GM12878 (cell line): ENCODE measurements around the gene KRTAP11-1. TPM values are rescaled to one million over a fixed set of nuclear protein-coding genes. Genes with fewer than 3 reads are reported as not detected.

Experiments
- ATAC-seq: fragments of 200-7000 bp; cut with Tn5 transposase; 3 replicates; pipeline ENCODE4 v1.9.1; 2020; ENCODE audit warnings: mild to moderate bottlenecking, moderate library complexity
- BruUV-seq: library from RNA; stranded (reverse); fragments of 400-500 nt; replicated peaks from 2 replicates; lab custom pipeline; 2021; lab: Mats Ljungman, UMichigan
- CTCF ChIA-PET: fragments of 300-600 bp; sonication (Branson Sonifier 250); formaldehyde crosslinking; extraction: SDS; loops from one replicate; lab custom pipeline; 2021; ENCODE audit warnings: inconsistent platforms; lab: Yijun Ruan, JAX
- POLR2A ChIA-PET: fragments of 350-600 bp; formaldehyde crosslinking; extraction: SDS; loops from one replicate; lab custom pipeline; 2021; ENCODE audit warnings: inconsistent platforms; lab: Charles Lee
- RAD21 ChIA-PET: fragments of 300-600 bp; sonication (Branson Sonifier 250); formaldehyde crosslinking; loops from one replicate; lab custom pipeline; 2023; ENCODE audit warnings: antibody characterized with exemption; ENCODE audit not compliant: unreplicated experiment; lab: Charles Lee
- SMC1A ChIA-PET: fragments of 300-600 bp; sonication (Branson Sonifier 250); formaldehyde crosslinking; loops from one replicate; lab custom pipeline; 2023; ENCODE audit not compliant: unreplicated experiment, uncharacterized antibody; lab: Charles Lee
- DNase-seq: peaks from one replicate; pipeline ENCODE4 v3.0.0-alpha.2; 2011; ENCODE audit warnings: low read depth, low spot score
- FAIRE-seq: peaks from 3 replicates; lab custom pipeline; 2011; peaks lifted over from hg19 to GRCh38; lab: Jason Lieb, UNC
- H2AFZ ChIP-seq: 2 replicates; pipeline ENCODE4 v1.6.0; 2011; ENCODE audit warnings: low read depth, low read length, control low read depth; ENCODE audit not compliant: control insufficient read depth
- H3K27ac ChIP-seq: 2 replicates; pipeline ENCODE4 v1.5.1; 2011; ENCODE audit warnings: control low read depth; ENCODE audit not compliant: control insufficient read depth, insufficient read depth
- H3K27me3 ChIP-seq, 2 experiments: replicated peaks in 1 of 2; 2 replicates each; pipeline versions ENCODE4 v1.6.0 to v1.6.1; 2011; ENCODE audit warnings: low read length in 1 of 2; ENCODE audit not compliant: control insufficient read depth in 2 of 2, insufficient read depth in 2 of 2
- H3K36me3 ChIP-seq, 2 experiments: 2 replicates each; pipeline ENCODE4 v1.5.1; 2011; ENCODE audit warnings: low read length in 1 of 2; ENCODE audit not compliant: control insufficient read depth in 2 of 2, insufficient read depth in 2 of 2
- H3K4me1 ChIP-seq: 2 replicates; pipeline ENCODE4 v1.6.1; 2011; ENCODE audit warnings: mild to moderate bottlenecking, low read length, moderate library complexity, mixed read lengths; ENCODE audit not compliant: control insufficient read depth, insufficient read depth
- H3K4me2 ChIP-seq: 2 replicates; pipeline ENCODE4 v1.6.0; 2011; ENCODE audit warnings: control low read depth; ENCODE audit not compliant: control insufficient read depth, insufficient read depth
- H3K4me3 ChIP-seq: fragments of 200-600 bp; sonication (generic); 2 replicates; pipeline ENCODE4 v1.5.1; 2016
- H3K79me2 ChIP-seq: 2 replicates; pipeline ENCODE4 v1.6.0; 2011; ENCODE audit warnings: low read length; ENCODE audit not compliant: control insufficient read depth, insufficient read depth
- H3K9ac ChIP-seq: 2 replicates; pipeline ENCODE4 v1.8.0; 2011; ENCODE audit warnings: low read length, control low read depth, mixed read lengths; ENCODE audit not compliant: control insufficient read depth, insufficient read depth
- H3K9me3 ChIP-seq: replicated peaks from 3 replicates; pipeline ENCODE4 v1.5.1; 2011; ENCODE audit warnings: mild to moderate bottlenecking, low read length; ENCODE audit not compliant: control insufficient read depth, insufficient read depth
- H4K20me1 ChIP-seq: 2 replicates; pipeline ENCODE4 v1.6.0; 2011; ENCODE audit not compliant: control insufficient read depth, insufficient read depth
- BCL11A ChIP-seq: IDR thresholded peaks from 2 replicates; pipeline ENCODE4 v1.6.1; 2011; ENCODE audit warnings: low read depth, low read length
- CREB1 ChIP-seq: IDR thresholded peaks from 2 replicates; pipeline ENCODE4 v1.6.1; 2012; ENCODE audit warnings: low read depth, mild to moderate bottlenecking, inconsistent platforms
- CREM ChIP-seq: IDR thresholded peaks from 2 replicates; pipeline ENCODE4 v1.6.1; 2014; ENCODE audit warnings: antibody characterized with exemption, low read depth
- FOS ChIP-seq: IDR thresholded peaks from 3 replicates; pipeline ENCODE4 v1.6.1; 2011; ENCODE audit warnings: borderline replicate concordance; ENCODE audit not compliant: insufficient read length; ENCODE audit errors: extremely low read depth
- FOXK2 ChIP-seq: fragments of 450-650 bp; IDR thresholded peaks from 2 replicates; pipeline ENCODE4 v1.6.1; 2017; ENCODE audit warnings: mild to moderate bottlenecking, moderate library complexity
- HSF1 ChIP-seq: fragments of 150-350 bp; IDR thresholded peaks from 2 replicates; pipeline ENCODE4 v1.6.1; 2014; ENCODE audit warnings: mild to moderate bottlenecking, low read depth, low read length
- PML ChIP-seq: IDR thresholded peaks from 2 replicates; pipeline ENCODE4 v1.6.1; 2012; ENCODE audit warnings: low read length, inconsistent platforms
- SIN3A ChIP-seq: IDR thresholded peaks from 2 replicates; pipeline ENCODE4 v1.6.1; 2012; ENCODE audit warnings: low read depth, low read length, improper control_type of control experiment
- YY1 ChIP-seq: IDR thresholded peaks from 2 replicates; pipeline ENCODE4 v1.6.1; 2011; ENCODE audit warnings: low read depth, mild to moderate bottlenecking, low read length
- ZBTB4 ChIP-seq: fragments of 450-650 bp; formaldehyde crosslinking; IDR thresholded peaks from 2 replicates; pipeline ENCODE4 v1.4.0; 2022; ENCODE audit warnings: mild to moderate bottlenecking, moderate library complexity
- in situ Hi-C: fragments of 300-500 bp; cut with MboI; formaldehyde crosslinking; loops from 9 replicates; pipeline ENCODE4 v1.14.3; 2018; ENCODE audit warnings: mixed read lengths
- intact Hi-C: fragments of 100-400 bp; cut with micrococcal nuclease; formaldehyde crosslinking; loops from one replicate; pipeline ENCODE4 v1.14.2; 2022; ENCODE audit not compliant: unreplicated experiment
- polyA plus RNA-seq, 11 experiments: library from polyadenylated mRNA; depleted of rRNA in 4 of 11; unstranded in 6 of 11; stranded (reverse) in 5 of 11; fragments of >200 nt; fragmentation: Nextera tagmentation in 4 of 11; fragmentation: Illumina TruSeq in 1 of 11; extraction: Ambion mirVana in 4 of 11; extraction: Trizol in 1 of 11; gene quantifications; 1 replicate in 1 of 11; 2 replicates in 10 of 11; pipeline versions ENCODE4 v1.2.1 to v1.2.3, GENCODE V29; 2011 to 2016; ENCODE audit warnings: inconsistent platforms in 2 of 11, missing spikeins in 2 of 11, low read depth in 1 of 11
- total RNA-seq, 4 experiments: library from RNA; depleted of rRNA in 3 of 4; stranded (reverse); fragments of >200 nt in 3 of 4; fragmentation: Illumina TruSeq in 1 of 4; extraction: Trizol in 1 of 4; gene quantifications; 2 replicates each; pipeline versions ENCODE4 v1.2.1 to v1.2.3, GENCODE V29; 2013 to 2021

The KRTAP11-1 gene
- total and polyA plus RNA-seq, 10 of the 15 experiments (the other 5 are each of a cell fraction or from before 2014, with no cell fraction given), result not detected

- TF ChIP-seq HSF1 (no peak), FOS (no peak), CREM (no peak), BCL11A (no peak)
- TF ChIP-seq, all 136 proteins: peak for 0
These were observed 33.5 kb downstream of the KRTAP11-1 start (continued) for GRCh38 chr21:30847627-30848500.

GRCh38 chr21:30842990-30843389 is 38.4 kb downstream of the KRTAP11-1 start:
- CTCF ChIA-PET, result interaction anchor here (1.1 kb wide), 1 partner anchor 11 kb away, joined by 3 read pairs; no protein-coding TSS in a partner anchor
- FAIRE-seq, result no peak
- BruUV-seq, result no TSS peak

More at GRCh38 chr21:30842990-30843389, 38.4 kb downstream of the KRTAP11-1 start:
- intact Hi-C loops (no loop called here), in situ Hi-C loops (no loop called here)
- H3K79me2 ChIP-seq, result no peaks in the 10 kb centered on the region
- H3K27me3 ChIP-seq, result no peaks in the 10 kb centered on the region
- ChIA-PET SMC1A (interaction anchor here (0.9 kb wide), 1 partner anchor 11 kb away, joined by 3 read pairs; no protein-coding TSS in a partner anchor), POLR2A (no interaction called here)
- no peaks in the 10 kb centered on the region for H3K36me3 ChIP-seq
- no peak overlapping the region for H3K27ac ChIP-seq
- no peak for DNase-seq
- H4K20me1 ChIP-seq, result no peaks in the 10 kb centered on the region
- ATAC-seq, result no peak
- TF ChIP-seq YY1 (no peak), FOXK2 (no peak), PML (no peak), CREB1 (no peak), ZBTB4 (CRISPR knock-in tag) (no peak), SIN3A (no peak)
- TF ChIP-seq, all 136 proteins: peak for 0
- RAD21 ChIA-PET, result no interaction called here
- Histone ChIP-seq H3K9me3 (no peaks in the 10 kb centered on the region), H3K4me2 (no peak overlapping the region), H3K9ac (no peak overlapping the region), H3K4me1 (no peaks in the 10 kb centered on the region), H2AFZ (no peak overlapping the region), H3K4me3 (no peak overlapping the region)
